Erythroblast (primary cell): ENCODE results near the gene PLXND1.

Experiments
- DNase-seq, 2 experiments: peaks; one replicate each; lab custom pipeline; 2025; lab: John Stamatoyannopoulos, UW
- GATA1 ChIP-seq: IDR thresholded peaks from 2 replicates; pipeline ENCODE4 v1.6.1; 2011; ENCODE audit warnings: low read depth, mild to moderate bottlenecking, control low read depth, low read length, moderate library complexity
- POLR2A ChIP-seq: IDR thresholded peaks from 2 replicates; pipeline ENCODE4 v1.6.1; 2011; ENCODE audit warnings: mild to moderate bottlenecking, low read length

PLXND1 gene

DNA sequence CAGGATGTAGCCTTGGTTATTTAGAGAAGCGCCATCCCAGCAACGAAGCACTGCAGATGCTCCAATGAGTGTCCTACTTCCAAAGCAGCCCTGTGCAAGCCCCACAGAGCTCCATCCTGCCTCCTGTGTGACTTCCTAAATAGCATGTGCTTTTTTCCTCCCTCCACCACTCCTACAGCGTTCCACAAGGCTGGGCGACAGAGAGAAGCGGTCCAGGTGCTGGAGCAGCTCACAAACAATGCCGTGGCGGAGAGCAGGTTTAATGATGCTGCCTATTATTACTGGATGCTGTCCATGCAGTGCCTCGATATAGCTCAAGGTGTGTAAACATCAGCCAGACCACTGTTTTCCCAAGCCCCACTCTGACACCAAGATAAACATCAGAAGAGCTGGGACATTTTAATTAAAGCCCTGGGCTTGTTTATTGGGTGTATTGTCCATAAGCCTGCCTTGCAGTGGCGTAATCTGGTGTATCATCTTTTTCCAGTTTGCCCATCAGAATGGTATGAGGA is 100.2 kb downstream of the PLXND1 start:
- no peak for TF ChIP-seq POLR2A
- no peak for TF ChIP-seq GATA1
- no peak for DNase-seq

DNA sequence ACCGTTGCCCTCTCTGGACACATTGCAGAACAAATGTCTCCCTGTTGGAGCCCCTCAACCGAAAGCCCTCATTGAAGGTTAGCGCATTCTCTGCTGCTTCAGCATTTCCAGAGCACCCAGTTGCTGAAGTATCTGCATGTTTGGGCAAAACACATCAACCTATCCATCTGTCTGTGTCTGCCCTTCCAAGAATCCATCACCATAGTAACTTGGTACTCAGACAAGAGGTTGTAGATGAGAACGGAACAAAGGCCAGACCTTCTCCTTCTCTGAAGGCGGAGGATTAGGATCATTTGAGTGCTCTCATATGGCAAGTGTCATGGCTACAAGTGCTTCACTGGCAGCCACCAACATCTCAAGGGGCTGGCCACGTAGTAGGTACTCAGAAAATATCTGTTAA is 101.1 kb downstream of the PLXND1 start:
- no peak for DNase-seq
- TF ChIP-seq POLR2A (no peak), GATA1 (no peak)
